ENCODE measurements around the gene CFAP251. TPM values are rescaled to one million over a fixed set of nuclear protein-coding genes. Genes with fewer than 3 reads are reported as not detected.

Gene CFAP251
- total RNA-seq, 1 experiment from 2014 or later, result 0.81 TPM

- Mint-ChIP-seq H3K27me3 (ENCODE audit: low read depth) (no peaks in the 10 kb centered on the region), H3K9me3 (no peaks in the 10 kb centered on the region), H3K4me1 (peaks cover 0 to 4% of the 10 kb centered on the region in 2 experiments; a peak in 1 of 4 replicates), H3K36me3 (ENCODE audit: insufficient read depth in 1 of 3, low read depth in 3 of 3) (peaks cover 10 to 68% (median 61%) of the 10 kb centered on the region in 3 experiments; a peak in 6 of 7 replicates), H3K4me3 (no peak overlapping the region), H3K27ac (no peak overlapping the region)
- no peaks in the 10 kb centered on the region for H4K20me1 ChIP-seq (ENCODE audit: control insufficient read depth, insufficient read depth, insufficient read length)
- no peak overlapping the region for H4K5ac ChIP-seq (ENCODE audit: insufficient read length, low read depth, low read length)
- no peak for TF ChIP-seq CTCF (conservative IDR thresholded peaks at IDR 0.05)
- H3K18ac ChIP-seq (ENCODE audit: insufficient read length, low read depth, low read length), result no peak overlapping the region
- no peaks in the 10 kb centered on the region for H3K9me3 ChIP-seq (ENCODE audit: control insufficient read depth, low read depth, low read length)
- no peak overlapping the region for H2BK15ac ChIP-seq (ENCODE audit: low read depth, low read length)
- H2BK5ac ChIP-seq (ENCODE audit: insufficient read length, low read length), result no peak overlapping the region
- no CpG with 5 or more reads among the region's 7 CpGs for WGBS (ENCODE audit: extremely low coverage, insufficient read length, low lambda C conversion rate)
- no peak for DNase-seq
- no peaks in the 10 kb centered on the region for H3K79me2 ChIP-seq (ENCODE audit: insufficient read depth, low read length)
- H3K14ac ChIP-seq (ENCODE audit: insufficient read depth, low read length), result no peak overlapping the region
- no peak overlapping the region for H2BK12ac ChIP-seq (ENCODE audit: insufficient read length, low read depth, low read length)
- H3K27me3 ChIP-seq (ENCODE audit: insufficient read depth, low read length), result no peaks in the 10 kb centered on the region
- no peak overlapping the region for H2BK120ac ChIP-seq (ENCODE audit: low read depth, low read length, poor library complexity, severe bottlenecking)
- no peaks in the 10 kb centered on the region for H3K79me1 ChIP-seq (ENCODE audit: insufficient read depth, low read depth, low read length, poor library complexity, severe bottlenecking)
- H3K4me1 ChIP-seq (ENCODE audit: insufficient read depth, low read length), result no peaks in the 10 kb centered on the region
- H3K56ac ChIP-seq (ENCODE audit: insufficient read length, low read depth, low read length), result no peak overlapping the region
- no peaks in the 10 kb centered on the region for H3K23me2 ChIP-seq (ENCODE audit: insufficient read length, low read depth, low read length, poor library complexity, severe bottlenecking)
- H3K4ac ChIP-seq (ENCODE audit: low read depth, low read length), result no peak overlapping the region
- no peak overlapping the region for H4K91ac ChIP-seq (ENCODE audit: insufficient read length, low read depth, low read length)
- no peak overlapping the region for H2BK20ac ChIP-seq (ENCODE audit: low read depth, low read length, poor library complexity, severe bottlenecking)
- no peak overlapping the region for H3K9ac ChIP-seq (ENCODE audit: extremely low read depth, insufficient read length, low read length)
- no peak overlapping the region for H3K23ac ChIP-seq (ENCODE audit: insufficient read length, low read depth, low read length)
- no peak overlapping the region for H3T11ph ChIP-seq (ENCODE audit: low read length)
- no peak overlapping the region for H3K4me2 ChIP-seq (ENCODE audit: insufficient read depth, insufficient read length, low read length)
- no peak overlapping the region for H2AK5ac ChIP-seq (ENCODE audit: insufficient read length, low read length)
- no peak overlapping the region for H3K27ac ChIP-seq (ENCODE audit: insufficient read length, low read depth, low read length)
- no peak overlapping the region for H2AFZ ChIP-seq (ENCODE audit: low read length)
- no peak overlapping the region for H4K8ac ChIP-seq (replicated peaks; ENCODE audit: insufficient read length, low read depth, low read length)
Measured at GRCh38 chr12:122045262-122045661, 126.9 kb downstream of the CFAP251 start.

All from H9 (cell line).